ENCODE results near the gene QRICH2. TPM values are rescaled to one million over a fixed set of nuclear protein-coding genes. Genes with fewer than 3 reads are reported as not detected.

Gene QRICH2
- total RNA-seq, 1 donor from 2014 or later: 2.1 TPM

DNA sequence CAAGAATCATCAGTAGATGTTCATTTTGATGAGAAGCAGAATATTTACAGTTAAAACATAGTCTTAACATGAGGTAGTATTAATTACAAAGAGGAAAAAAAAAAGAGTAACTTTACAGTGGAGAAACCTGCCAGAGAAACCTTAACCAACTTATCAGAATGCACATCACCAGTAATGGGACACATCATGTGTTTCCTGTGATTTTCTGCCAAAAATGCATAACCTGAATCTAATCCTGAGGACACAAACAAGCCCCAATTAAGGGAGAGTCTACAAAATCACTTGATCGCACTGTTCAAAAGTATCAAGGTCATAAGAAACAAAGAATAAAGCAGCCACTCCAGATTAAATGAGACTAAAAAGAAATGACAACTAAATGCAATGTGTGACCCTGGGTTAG, 18.2 kb upstream of the QRICH2 start:
- DNase-seq (ENCODE audit: low read depth) (no peak), FAIRE-seq (no peak)
- peaks cover 4% of the 10 kb centered on the region for H3K36me3 ChIP-seq (ENCODE audit: control insufficient read depth, insufficient read depth, low read length)
- no peak overlapping the region for H3K4me3 ChIP-seq (ENCODE audit: low read depth, low read length)
- H3K27me3 ChIP-seq (ENCODE audit: control insufficient read depth, insufficient read depth, low read length): no peaks in the 10 kb centered on the region
- TF ChIP-seq, protein P1, sequence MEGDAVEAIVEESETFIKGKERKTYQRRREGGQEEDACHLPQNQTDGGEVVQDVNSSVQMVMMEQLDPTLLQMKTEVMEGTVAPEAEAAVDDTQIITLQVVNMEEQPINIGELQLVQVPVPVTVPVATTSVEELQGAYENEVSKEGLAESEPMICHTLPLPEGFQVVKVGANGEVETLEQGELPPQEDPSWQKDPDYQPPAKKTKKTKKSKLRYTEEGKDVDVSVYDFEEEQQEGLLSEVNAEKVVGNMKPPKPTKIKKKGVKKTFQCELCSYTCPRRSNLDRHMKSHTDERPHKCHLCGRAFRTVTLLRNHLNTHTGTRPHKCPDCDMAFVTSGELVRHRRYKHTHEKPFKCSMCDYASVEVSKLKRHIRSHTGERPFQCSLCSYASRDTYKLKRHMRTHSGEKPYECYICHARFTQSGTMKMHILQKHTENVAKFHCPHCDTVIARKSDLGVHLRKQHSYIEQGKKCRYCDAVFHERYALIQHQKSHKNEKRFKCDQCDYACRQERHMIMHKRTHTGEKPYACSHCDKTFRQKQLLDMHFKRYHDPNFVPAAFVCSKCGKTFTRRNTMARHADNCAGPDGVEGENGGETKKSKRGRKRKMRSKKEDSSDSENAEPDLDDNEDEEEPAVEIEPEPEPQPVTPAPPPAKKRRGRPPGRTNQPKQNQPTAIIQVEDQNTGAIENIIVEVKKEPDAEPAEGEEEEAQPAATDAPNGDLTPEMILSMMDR (IDR thresholded peaks at IDR 0.05; ENCODE audit: insufficient read depth, low read length, severe bottlenecking): no peak

- TF ChIP-seq, protein P1 (IDR thresholded peaks at IDR 0.05; ENCODE audit: insufficient read depth, low read length, severe bottlenecking): no peak
- H3K27me3 ChIP-seq (ENCODE audit: control insufficient read depth, insufficient read depth, low read length): no peaks in the 10 kb centered on the region
- FAIRE-seq: no peak
- no peak for DNase-seq (ENCODE audit: low read depth)
- no peak overlapping the region for H3K4me3 ChIP-seq (ENCODE audit: low read depth, low read length)
- peaks cover 3% of the 10 kb centered on the region for H3K36me3 ChIP-seq (ENCODE audit: control insufficient read depth, insufficient read depth, low read length)
These were observed 10.5 kb upstream of the QRICH2 start for GRCh38 chr17:76318586-76318985.

- TF ChIP-seq, protein P1 (IDR thresholded peaks at IDR 0.05; ENCODE audit: insufficient read depth, low read length, severe bottlenecking): no peak
- no peak overlapping the region for H3K4me3 ChIP-seq (ENCODE audit: low read depth, low read length)
- FAIRE-seq (no peak), DNase-seq (ENCODE audit: low read depth) (no peak)
- peaks cover 8% of the 10 kb centered on the region for H3K36me3 ChIP-seq (ENCODE audit: control insufficient read depth, insufficient read depth, low read length)
- no peaks in the 10 kb centered on the region for H3K27me3 ChIP-seq (ENCODE audit: control insufficient read depth, insufficient read depth, low read length)
These were observed 9.5 kb upstream of the QRICH2 start for GRCh38 chr17:76317535-76317934.

DNA sequence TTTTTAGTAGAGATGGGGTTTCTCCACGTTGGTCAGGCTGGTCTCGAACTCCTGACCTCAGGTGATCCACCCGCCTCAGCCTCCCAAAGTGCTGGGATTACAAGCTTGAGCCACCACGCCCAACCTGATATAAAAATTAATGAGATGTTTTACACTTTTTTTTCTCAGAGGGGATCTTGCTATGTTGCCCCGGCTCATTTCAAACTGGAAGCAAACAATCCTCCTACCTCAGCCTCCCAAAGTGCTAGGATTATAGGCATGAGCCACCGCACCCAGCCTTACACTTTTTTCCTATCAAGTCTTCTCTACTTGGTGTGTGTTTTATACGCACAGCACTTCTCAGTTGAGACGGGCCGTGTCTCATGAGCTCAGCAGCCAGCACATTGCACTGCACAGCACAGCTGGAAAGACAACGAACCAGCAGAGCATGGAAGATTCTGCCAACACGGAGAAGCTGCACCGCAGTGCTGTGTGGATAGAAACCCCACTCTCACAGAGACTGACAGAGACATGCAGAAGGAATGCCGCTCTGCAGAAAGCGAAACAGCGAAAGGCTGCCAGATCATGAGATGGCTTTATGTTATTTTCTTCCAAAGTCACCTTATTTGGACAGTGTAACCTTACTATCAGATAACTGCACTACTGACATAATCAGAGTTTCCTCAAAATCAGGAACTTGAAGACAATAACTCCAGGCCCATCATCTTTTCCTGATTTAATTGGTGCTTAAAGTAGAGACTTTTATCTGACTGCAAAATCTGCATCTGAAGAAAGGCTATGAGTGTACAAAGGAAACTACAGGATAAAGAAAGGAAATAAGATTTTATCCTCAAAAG, 6.5 kb upstream of the QRICH2 start:
- FAIRE-seq: no peak
- no peak for DNase-seq (ENCODE audit: low read depth)
- Histone ChIP-seq H3K4me3 (ENCODE audit: low read depth, low read length) (no peak overlapping the region), H3K27me3 (ENCODE audit: control insufficient read depth, insufficient read depth, low read length) (no peaks in the 10 kb centered on the region), H3K36me3 (ENCODE audit: control insufficient read depth, insufficient read depth, low read length) (peaks cover 8% of the 10 kb centered on the region)
- TF ChIP-seq, protein P1 (IDR thresholded peaks at IDR 0.05; ENCODE audit: insufficient read depth, low read length, severe bottlenecking): no peak

- Histone ChIP-seq H3K27me3 (ENCODE audit: control insufficient read depth, insufficient read depth, low read length) (no peaks in the 10 kb centered on the region), H3K36me3 (ENCODE audit: control insufficient read depth, insufficient read depth, low read length) (peaks cover 8% of the 10 kb centered on the region), H3K4me3 (ENCODE audit: low read depth, low read length) (no peak overlapping the region)
- FAIRE-seq (no peak), DNase-seq (ENCODE audit: low read depth) (no peak)
- TF ChIP-seq, protein P1 (IDR thresholded peaks at IDR 0.05; ENCODE audit: insufficient read depth, low read length, severe bottlenecking): no peak
These were observed 4.7 kb upstream of the QRICH2 start for GRCh38 chr17:76312735-76313134.
